Measurements from ENCODE around the gene CNTNAP1.

Gene CNTNAP1

GRCh38 chr17:42675348-42675964 lies 6.9 kb upstream of the CNTNAP1 start:
- Mint-ChIP-seq H3K9me3 (no peaks in the 10 kb centered on the region), H3K27ac (no peak overlapping the region), H3K4me1 (ENCODE audit: low read depth in 2 of 2) (peaks cover 30 to 32% of the 10 kb centered on the region in 2 donors), H3K4me3 (peak overlapping the region; percentile 81 to 83), H3K27me3 (peaks cover 26 to 69% of the 10 kb centered on the region in 2 donors), H3K36me3 (ENCODE audit: insufficient read depth) (peaks cover 11% of the 10 kb centered on the region)
- ATAC-seq (replicated peaks): no peak
- no peak for DNase-seq

GRCh38 chr17:42675965-42676423 lies 6.3 kb upstream of the CNTNAP1 start:
- ATAC-seq (replicated peaks) (no peak), DNase-seq (no peak)
- Mint-ChIP-seq H3K4me1 (ENCODE audit: low read depth in 2 of 2) (peaks cover 33% of the 10 kb centered on the region in 2 donors), H3K27ac (peak overlapping the region in 1 of 2 donors; percentile 28), H3K36me3 (ENCODE audit: insufficient read depth) (peaks cover 11% of the 10 kb centered on the region), H3K27me3 (peaks cover 26 to 69% of the 10 kb centered on the region in 2 donors), H3K9me3 (no peaks in the 10 kb centered on the region), H3K4me3 (peak overlapping the region; percentile 81 to 83)

- Mint-ChIP-seq H3K9me3 (no peaks in the 10 kb centered on the region), H3K27me3 (peaks cover 28 to 69% of the 10 kb centered on the region in 2 donors), H3K4me1 (ENCODE audit: low read depth in 2 of 2) (peaks cover 36 to 37% of the 10 kb centered on the region in 2 donors), H3K36me3 (ENCODE audit: insufficient read depth) (peaks cover 11% of the 10 kb centered on the region), H3K27ac (peak within 1 kb of the TSS; percentile 27 to 28), H3K4me3 (peak within 1 kb of the TSS; percentile 81 to 83)
- DNase-seq (no peak), ATAC-seq (replicated peaks) (no peak)
These were observed 5.8 kb upstream of the CNTNAP1 start, which contains the start of gene PLEKHH3 for GRCh38 chr17:42676424-42677011. TSS of gene PLEKHH3 (minus strand) at chr17:42676994. CDS start at chr17:42676563, 431 bp downstream.

- H3K27ac Mint-ChIP-seq: peak overlapping the region in 1 of 2 donors; percentile 27
- ATAC-seq (replicated peaks) (peak; percentile 78), DNase-seq (peak; percentile 90 to 92 (median 90))
- H3K36me3 Mint-ChIP-seq (ENCODE audit: insufficient read depth): peaks cover 11% of the 10 kb centered on the region
- H3K9me3 Mint-ChIP-seq: no peaks in the 10 kb centered on the region
- H3K4me3 Mint-ChIP-seq: peak overlapping the region; percentile 81 to 83
- H3K27me3 Mint-ChIP-seq: peaks cover 31 to 69% of the 10 kb centered on the region in 2 donors
- H3K4me1 Mint-ChIP-seq (ENCODE audit: low read depth in 2 of 2): peaks cover 40 to 41% of the 10 kb centered on the region in 2 donors
These were observed 5.1 kb upstream of the CNTNAP1 start for GRCh38 chr17:42677012-42677857.

- DNase-seq: peak; percentile 53 to 73 (median 59)
- Mint-ChIP-seq H3K4me3 (peak overlapping the region; percentile 81 to 83), H3K9me3 (no peaks in the 10 kb centered on the region), H3K27me3 (peaks cover 40 to 71% of the 10 kb centered on the region in 2 donors), H3K4me1 (ENCODE audit: low read depth in 2 of 2) (peaks cover 47 to 48% of the 10 kb centered on the region in 2 donors), H3K27ac (peak overlapping the region; percentile 35 to 44), H3K36me3 (ENCODE audit: insufficient read depth) (peaks cover 12% of the 10 kb centered on the region)
- ATAC-seq (replicated peaks): peak; percentile 18
These were observed 4.2 kb upstream of the CNTNAP1 start for GRCh38 chr17:42677921-42678781.

GRCh38 chr17:42678951-42679491 lies 3.3 kb upstream of the CNTNAP1 start:
- H3K4me1 Mint-ChIP-seq (ENCODE audit: low read depth in 2 of 2): peaks cover 52 to 53% of the 10 kb centered on the region in 2 donors
- peaks cover 17% of the 10 kb centered on the region for H3K36me3 Mint-ChIP-seq (ENCODE audit: insufficient read depth)
- H3K27ac Mint-ChIP-seq: peak overlapping the region; percentile 35 to 44
- peak overlapping the region; percentile 81 to 83 for H3K4me3 Mint-ChIP-seq
- peaks cover 44 to 74% of the 10 kb centered on the region in 2 donors for H3K27me3 Mint-ChIP-seq
- peak in 1 of 3 experiments; percentile 24 for DNase-seq
- peak; percentile 12 for ATAC-seq (replicated peaks)
- no peaks in the 10 kb centered on the region for H3K9me3 Mint-ChIP-seq

- peaks cover 15% of the 10 kb centered on the region for H3K36me3 Mint-ChIP-seq (ENCODE audit: insufficient read depth)
- DNase-seq: peak; percentile 61 to 74 (median 67)
- no peaks in the 10 kb centered on the region for H3K9me3 Mint-ChIP-seq
- peak; percentile 61 for ATAC-seq (replicated peaks)
- no peak overlapping the region for H3K27ac Mint-ChIP-seq
- peaks cover 47 to 48% of the 10 kb centered on the region in 2 donors for H3K4me1 Mint-ChIP-seq (ENCODE audit: low read depth in 2 of 2)
- peak overlapping the region; percentile 81 to 83 for H3K4me3 Mint-ChIP-seq
- peaks cover 37 to 74% of the 10 kb centered on the region in 2 donors for H3K27me3 Mint-ChIP-seq
These were observed 2.6 kb upstream of the CNTNAP1 start for GRCh38 chr17:42679492-42680330.

GRCh38 chr17:42680331-42680808 lies 2.0 kb upstream of the CNTNAP1 start:
- DNase-seq: no peak

GRCh38 chr17:42682722-42683403 lies 532 bp downstream of the CNTNAP1 start:
- Mint-ChIP-seq H3K27ac (no peak overlapping the region), H3K9me3 (no peaks in the 10 kb centered on the region), H3K27me3 (peaks cover 26 to 62% of the 10 kb centered on the region in 2 donors), H3K36me3 (ENCODE audit: insufficient read depth) (peaks cover 19% of the 10 kb centered on the region), H3K4me1 (ENCODE audit: low read depth in 2 of 2) (peaks cover 35 to 38% of the 10 kb centered on the region in 2 donors), H3K4me3 (peak overlapping the region; percentile 71 to 81)
- ATAC-seq (replicated peaks) (no peak), DNase-seq (no peak)

More at GRCh38 chr17:42680331-42680808, 2.0 kb upstream of the CNTNAP1 start:
- Mint-ChIP-seq H3K27ac (peak overlapping the region in 1 of 2 donors; percentile 83), H3K36me3 (ENCODE audit: insufficient read depth) (peaks cover 22% of the 10 kb centered on the region), H3K27me3 (peaks cover 32 to 74% of the 10 kb centered on the region in 2 donors), H3K4me3 (peak overlapping the region; percentile 58 to 81), H3K9me3 (no peaks in the 10 kb centered on the region), H3K4me1 (ENCODE audit: low read depth in 2 of 2) (peaks cover 46 to 48% of the 10 kb centered on the region in 2 donors)
- ATAC-seq (replicated peaks): no peak

GRCh38 chr17:42683407-42684034 lies 1.2 kb downstream of the CNTNAP1 start:
- H3K36me3 Mint-ChIP-seq (ENCODE audit: insufficient read depth): peaks cover 21% of the 10 kb centered on the region
- H3K27ac Mint-ChIP-seq: no peak overlapping the region
- H3K9me3 Mint-ChIP-seq: no peaks in the 10 kb centered on the region
- DNase-seq (no peak), ATAC-seq (replicated peaks) (no peak)
- peak overlapping the region; percentile 71 to 81 for H3K4me3 Mint-ChIP-seq
- peaks cover 26 to 62% of the 10 kb centered on the region in 2 donors for H3K27me3 Mint-ChIP-seq
- peaks cover 32 to 35% of the 10 kb centered on the region in 2 donors for H3K4me1 Mint-ChIP-seq (ENCODE audit: low read depth in 2 of 2)
